Psoas muscle (tissue), 8 donors: ENCODE results near the gene ENPEP. TPM values are rescaled to one million over a fixed set of nuclear protein-coding genes. Genes with fewer than 3 reads are reported as not detected.

ENCODE experiments used
- ATAC-seq, 4 donors: fragments of 200-7000 bp; cut with Tn5 transposase; one replicate each; pipeline ENCODE4 v1.9.1; 2020; ENCODE audit warnings: moderate library complexity in 3 of 4, mild to moderate bottlenecking in 2 of 4
- DNase-seq, 2 donors: peaks; one replicate each; pipeline ENCODE4 v3.0.0-alpha.2; 2020
- H3K27ac ChIP-seq: fragments of 200-600 bp; one replicate; pipeline ENCODE4 v1.8.0; 2022
- H3K27me3 ChIP-seq, 3 donors: fragments of 200-600 bp in 1 of 3; one replicate each; pipeline versions ENCODE4 v1.6.1 to v1.8.0; 2013 to 2022; ENCODE audit warnings: low read length in 2 of 3, mild to moderate bottlenecking in 2 of 3, moderate library complexity in 1 of 3; ENCODE audit not compliant: insufficient read depth in 3 of 3
- H3K36me3 ChIP-seq, 2 donors: fragments of 200-600 bp in 1 of 2; one replicate each; pipeline versions ENCODE4 v1.6.1 to v1.8.0; 2013 to 2022; ENCODE audit warnings: low read depth in 1 of 2, mild to moderate bottlenecking in 1 of 2, moderate library complexity in 1 of 2; ENCODE audit not compliant: insufficient read depth in 1 of 2
- H3K4me1 ChIP-seq: fragments of 200-600 bp; one replicate; pipeline ENCODE4 v1.8.0; 2022
- H3K4me3 ChIP-seq: fragments of 200-600 bp; one replicate; pipeline ENCODE4 v1.8.0; 2022; ENCODE audit warnings: mild to moderate bottlenecking
- H3K9me3 ChIP-seq: fragments of 200-600 bp; one replicate; pipeline ENCODE4 v1.8.0; 2022
- CTCF ChIP-seq: fragments of 200-600 bp; IDR thresholded peaks from one replicate; pipeline ENCODE4 v1.8.0; 2022; ENCODE audit warnings: antibody characterized with exemption
- WGBS, 3 donors: extraction: QIAGEN DNeasy Blood & Tissue Kit; methylation state at CpG; one replicate each; pipeline versions ENCODE4 v1.1.6 to v1.1.7; 2013; 5-methylcytosine and 5-hydroxymethylcytosine counted together
- intact Hi-C, 2 donors: fragments of 100-400 bp; cut with DNase I; formaldehyde crosslinking; loops; one replicate each; pipeline versions ENCODE4 v1.11.0 to v1.14.2; 2022
- polyA plus RNA-seq, 3 donors: library from polyadenylated mRNA; stranded (reverse); fragments of 200-250 nt; gene quantifications; one replicate each; pipeline ENCODE4 v1.2.3, GENCODE V29; 2013
- total RNA-seq, 4 donors: library from RNA; stranded (reverse); fragmentation: NEBNext Ultra II Directional in 2 of 4; extraction: Animal tissue kit (Norgen Biotek cat#: 25700) in 2 of 4; gene quantifications; one replicate each; pipeline versions ENCODE4 v1.2.1 to v1.2.4, GENCODE V29; 2021 to 2023
- donor health status: healthy with polysubstance abuse.
- donor health status: DM: no; HTN: no; CAD: no; lungs with moderate emphysema.
- donor health status: Bipolar disorder and iron deficiency.
- donor health status: healthy.
- donor health status: DM: yes; HTN: yes; CAD: no.
- donor health status: DM: no; HTN: no; CAD: no.
- donor health status: DM: no; HTN: no; CAD: no.
- donor health status: DM: yes; HTN: yes; CAD: no.

The ENPEP gene
- total and polyA plus RNA-seq, 7 donors: 0.75 to 4.3 (median 1.4) TPM

DNA sequence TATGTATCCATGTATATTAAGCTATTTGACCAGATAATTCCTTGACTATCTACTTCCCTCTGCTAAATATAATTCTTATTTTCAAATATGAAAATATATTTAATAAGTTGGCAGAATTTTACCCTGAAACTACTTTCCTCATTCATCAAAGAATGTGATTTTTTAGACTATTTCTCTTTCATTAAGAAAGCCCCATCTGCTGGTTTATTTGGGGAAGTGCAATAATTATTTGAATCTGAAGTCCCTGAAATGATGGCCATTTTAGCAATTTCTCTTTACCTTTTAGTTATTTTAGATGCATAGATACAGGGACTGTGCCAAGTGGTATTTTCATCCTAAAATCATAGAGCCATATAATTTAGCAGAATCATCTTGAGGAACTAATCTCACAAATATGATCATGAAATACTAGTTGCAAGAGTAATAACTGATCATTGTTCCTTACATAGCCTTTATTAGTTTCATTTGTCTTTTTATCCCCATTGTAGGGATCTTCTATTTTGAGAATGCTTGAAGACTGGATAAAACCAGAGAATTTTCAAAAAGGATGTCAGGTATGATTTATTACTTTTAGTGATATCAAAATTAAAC, 39.0 kb downstream of the ENPEP start:
- intact Hi-C loops: loop anchor here (5.0 to 10.0 kb wide), 5 partner anchors 173 to 520 kb away; no protein-coding TSS in a partner anchor
- ATAC-seq (no peak), DNase-seq (no peak)
- H3K4me1 ChIP-seq: no peaks in the 10 kb centered on the region
- H3K27ac ChIP-seq: no peak overlapping the region
- no peaks in the 10 kb centered on the region for H3K27me3 ChIP-seq
- no peaks in the 10 kb centered on the region for H3K9me3 ChIP-seq
- H3K36me3 ChIP-seq: no peaks in the 10 kb centered on the region
- no peak overlapping the region for H3K4me3 ChIP-seq
- peak; percentile 66 for TF ChIP-seq CTCF

- Histone ChIP-seq H3K4me3 (peak overlapping the region; percentile 53), H3K36me3 (no peaks in the 10 kb centered on the region), H3K27ac (no peak overlapping the region), H3K9me3 (no peaks in the 10 kb centered on the region), H3K4me1 (no peaks in the 10 kb centered on the region), H3K27me3 (no peaks in the 10 kb centered on the region)
- DNase-seq: no peak
- ATAC-seq: no peak
- intact Hi-C loops: loop anchor here (5.0 to 10.0 kb wide), 4 partner anchors 173 to 521 kb away; no protein-coding TSS in a partner anchor
- 61 to 81% (median 63%) methylated on average over 5 of the region's 5 CpGs for WGBS, 3 donors
- no peak for TF ChIP-seq CTCF
These were observed 39.7 kb downstream of the ENPEP start for GRCh38 chr4:110515676-110516075.

- ATAC-seq (peak; percentile 64 to 89 (median 82)), DNase-seq (peak; percentile 34 to 63)
- H3K4me3 ChIP-seq: peak overlapping the region; percentile 53
- no peaks in the 10 kb centered on the region for H3K36me3 ChIP-seq
- no peaks in the 10 kb centered on the region for H3K9me3 ChIP-seq
- no peaks in the 10 kb centered on the region for H3K27me3 ChIP-seq
- TF ChIP-seq CTCF: peak; percentile 67
- H3K4me1 ChIP-seq: no peaks in the 10 kb centered on the region
- H3K27ac ChIP-seq: no peak overlapping the region
- intact Hi-C loops: loop anchor here (5.0 to 10.0 kb wide), 4 partner anchors 174 to 522 kb away; no protein-coding TSS in a partner anchor
- 34 to 50% (median 46%) methylated on average over 8 of the region's 8 CpGs for WGBS, 3 donors
These were observed 40.4 kb downstream of the ENPEP start for GRCh38 chr4:110516106-110516922.

- TF ChIP-seq CTCF: peak; percentile 72
- no peak overlapping the region for H3K27ac ChIP-seq
- DNase-seq: no peak
- 92 to 94% (median 93%) methylated on average over 2 of the region's 2 CpGs for WGBS, 3 donors
- no peaks in the 10 kb centered on the region for H3K36me3 ChIP-seq
- no peaks in the 10 kb centered on the region for H3K4me1 ChIP-seq
- peak in 3 of 4 donors; percentile 40 to 75 (median 62) for ATAC-seq
- intact Hi-C loops: loop anchor here (5.0 to 10.0 kb wide), 4 partner anchors 177 to 524 kb away; no protein-coding TSS in a partner anchor
- H3K9me3 ChIP-seq: no peaks in the 10 kb centered on the region
- H3K27me3 ChIP-seq: no peaks in the 10 kb centered on the region
- no peak overlapping the region for H3K4me3 ChIP-seq
These were observed 43.0 kb downstream of the ENPEP start for GRCh38 chr4:110518889-110519490.
